Cardiac septum (tissue), 1 donor: ENCODE data around the gene ITPRIP. TPM values are rescaled to one million over a fixed set of nuclear protein-coding genes. Genes with fewer than 3 reads are reported as not detected.

Experiments
- DNase-seq: peaks from one replicate; pipeline ENCODE4 v3.0.0-alpha.2; 2020; ENCODE audit warnings: low spot score
- intact Hi-C: fragments of 100-400 bp; cut with DNase I; formaldehyde crosslinking; loops from one replicate; pipeline ENCODE4 v1.14.0; 2022
- total RNA-seq: library from RNA; stranded (reverse); fragmentation: NEBNext Ultra II Directional; extraction: Animal tissue kit (Norgen Biotek cat#: 25700); gene quantifications from one replicate; pipeline ENCODE4 v1.2.1, GENCODE V29; 2021
- donor health status: DM: no; HTN: no; CAD: no.

ITPRIP gene
- total RNA-seq, 1 donor from 2014 or later, result 25.4 TPM

DNA sequence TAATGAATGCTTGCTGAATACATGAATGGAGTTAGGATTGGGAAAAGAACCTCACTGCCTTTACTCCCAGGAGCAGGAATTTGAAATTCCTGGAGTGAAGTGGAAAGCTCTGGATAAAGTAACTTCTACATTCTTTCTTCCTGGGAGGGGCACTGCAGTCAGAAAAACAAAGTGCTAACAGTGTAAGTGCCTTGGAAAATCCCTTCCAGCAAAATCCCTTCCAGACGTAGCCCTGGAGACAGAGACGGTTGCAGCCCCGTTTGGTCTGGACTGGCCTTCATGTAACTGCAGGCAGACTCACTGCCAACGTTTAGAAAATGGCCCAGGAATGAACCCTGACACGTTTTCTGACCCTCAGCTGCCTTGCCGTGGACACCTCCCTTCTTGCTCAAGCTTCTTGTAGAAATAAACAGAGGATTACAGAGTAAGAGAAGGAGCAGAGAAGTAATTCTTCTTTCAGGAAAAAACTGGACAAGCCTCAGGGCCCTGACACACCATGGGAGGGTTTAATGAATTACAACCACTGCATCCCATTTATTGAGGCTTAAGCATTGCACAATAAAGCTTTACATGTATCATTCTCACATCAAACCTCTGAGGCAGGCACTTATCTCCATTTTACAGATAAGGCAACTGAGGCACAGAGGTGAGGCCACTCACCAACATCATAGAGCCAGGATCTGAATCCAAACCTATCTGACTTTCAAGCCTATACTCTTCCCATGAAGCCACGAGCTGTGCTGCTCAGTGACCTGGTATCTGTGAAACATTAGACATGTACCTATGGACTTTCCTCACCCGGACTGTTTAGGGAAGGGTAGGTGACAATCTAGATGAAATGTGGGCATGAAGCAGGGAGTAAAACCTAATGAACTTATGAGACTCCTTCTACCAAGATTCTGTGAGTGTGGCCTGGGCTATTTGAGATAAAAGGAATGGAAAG, 7.8 kb downstream of the ITPRIP start:
- intact Hi-C loops, result loop anchor here (10.0 kb wide), 1 partner anchor 416 kb away; the partner anchor contains the start of gene STN1
- DNase-seq, result no peak

DNA sequence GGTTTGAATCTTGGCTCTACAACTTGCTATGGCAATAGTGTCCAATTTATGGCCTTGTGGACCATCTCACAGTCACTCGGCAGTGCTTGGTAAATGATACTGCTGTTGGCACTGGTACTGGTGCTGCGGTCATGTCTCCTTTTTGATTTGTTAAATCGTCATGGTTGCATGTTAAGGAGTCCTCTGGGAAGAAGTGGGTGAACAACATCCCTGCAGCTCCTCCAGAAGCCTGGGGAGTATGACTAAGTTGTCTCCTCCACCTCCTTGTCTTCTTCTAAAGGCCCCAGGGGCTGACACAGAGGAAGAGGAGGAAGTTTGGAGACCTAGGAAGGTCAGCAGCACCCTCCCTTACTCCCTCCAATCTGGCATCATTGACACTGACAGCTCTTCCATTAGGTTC, 8.5 kb downstream of the ITPRIP start:
- intact Hi-C loops, result loop anchor here (10.0 kb wide), 1 partner anchor 415 kb away; the partner anchor contains the start of gene STN1
- DNase-seq, result no peak

DNA sequence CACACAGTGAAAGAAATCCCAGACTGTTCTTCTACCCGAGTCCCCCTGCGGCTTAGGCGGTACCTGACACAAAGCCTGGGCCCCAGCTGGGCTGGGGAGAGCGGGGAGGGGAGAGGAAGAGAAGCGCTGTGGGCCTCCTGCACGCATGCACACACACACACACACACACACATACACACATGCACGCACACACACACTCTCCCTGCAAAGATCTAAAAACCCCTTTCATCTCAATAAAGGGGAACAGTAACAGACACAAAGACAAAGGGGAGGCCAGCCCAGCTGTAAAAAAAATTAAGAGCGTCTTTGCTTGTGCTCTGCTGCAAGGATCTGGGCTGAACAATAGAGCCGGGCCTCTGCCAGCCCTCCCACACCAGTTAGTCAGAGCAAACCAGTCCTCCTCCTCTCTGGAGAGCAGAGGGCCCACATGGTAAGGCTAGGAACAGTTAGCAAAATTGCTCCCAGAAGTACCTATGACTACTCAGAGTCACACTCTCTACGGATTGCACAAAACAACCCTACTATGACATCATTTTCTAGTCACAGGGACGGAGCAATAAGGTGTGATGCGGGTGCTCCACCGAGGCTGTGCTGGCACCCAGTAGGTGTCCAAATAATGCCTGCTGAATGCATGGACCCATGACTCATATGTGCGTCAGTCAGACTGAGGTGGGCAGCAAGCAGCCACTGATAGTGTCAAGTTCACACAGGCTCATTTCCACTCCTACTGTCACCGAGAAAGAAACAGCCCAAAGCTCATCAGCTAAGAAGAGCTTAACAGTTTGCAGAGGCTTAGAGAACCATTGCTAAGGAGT, 9.2 kb downstream of the ITPRIP start:
- intact Hi-C loops, result no loop called here
- DNase-seq, result peak; percentile 83

DNA sequence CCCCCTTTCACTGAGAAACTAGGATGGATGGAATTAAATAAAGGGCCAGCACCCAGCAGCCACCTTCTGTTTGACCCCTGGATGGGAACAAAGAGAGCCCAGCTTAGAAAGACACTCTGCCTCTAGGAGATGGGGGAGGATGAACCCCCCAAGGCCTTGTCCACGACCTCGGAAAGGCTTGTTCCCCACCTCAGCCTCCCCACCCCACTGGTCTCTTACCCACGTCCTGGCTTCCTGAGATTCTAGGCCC, 9.7 kb downstream of the ITPRIP start:
- intact Hi-C loops, result no loop called here
- no peak for DNase-seq

DNA sequence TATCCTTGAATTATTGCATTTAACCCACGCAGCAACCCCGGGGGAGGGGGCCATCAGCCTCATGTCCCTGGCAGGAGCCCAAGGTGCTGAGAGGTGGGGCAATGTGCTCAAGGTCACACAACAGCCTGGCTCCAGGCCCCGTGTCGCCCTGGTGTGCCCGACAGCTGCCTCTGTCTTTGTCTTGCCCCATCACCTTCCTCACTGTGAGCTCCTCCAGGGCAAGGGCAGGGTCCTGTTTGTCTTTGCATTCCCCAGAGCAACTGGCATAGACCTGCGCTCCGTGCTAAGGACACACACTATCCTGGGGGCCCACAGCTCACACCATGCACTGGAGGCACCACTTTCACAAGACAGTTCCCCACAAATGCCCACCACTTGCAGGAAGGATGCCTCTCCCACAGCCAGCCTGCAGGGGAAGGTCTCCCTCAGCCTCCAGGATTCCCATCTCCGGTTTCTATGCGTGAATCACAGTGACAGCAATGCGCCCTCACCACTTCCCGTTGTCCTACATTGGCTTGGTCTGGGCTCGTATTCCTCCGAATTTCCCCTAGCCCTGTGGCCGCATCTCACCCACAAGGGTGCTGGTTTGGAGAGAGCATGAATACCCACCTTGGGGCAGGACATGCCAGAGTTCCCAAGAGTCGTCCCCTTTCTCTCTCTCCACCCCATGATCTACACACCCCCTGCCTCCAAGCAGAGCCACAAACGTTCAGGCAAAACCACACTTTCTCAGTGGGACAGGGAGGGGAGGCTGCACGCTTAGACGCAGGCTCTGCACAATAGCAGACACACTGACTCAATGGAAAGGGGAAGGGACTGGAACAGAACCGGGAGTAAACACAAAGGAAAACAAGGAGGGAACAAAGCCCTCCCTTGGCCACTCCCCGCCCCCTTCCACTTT, 10.3 kb downstream of the ITPRIP start:
- intact Hi-C loops, result no loop called here
- DNase-seq, result peak; percentile 82

DNA sequence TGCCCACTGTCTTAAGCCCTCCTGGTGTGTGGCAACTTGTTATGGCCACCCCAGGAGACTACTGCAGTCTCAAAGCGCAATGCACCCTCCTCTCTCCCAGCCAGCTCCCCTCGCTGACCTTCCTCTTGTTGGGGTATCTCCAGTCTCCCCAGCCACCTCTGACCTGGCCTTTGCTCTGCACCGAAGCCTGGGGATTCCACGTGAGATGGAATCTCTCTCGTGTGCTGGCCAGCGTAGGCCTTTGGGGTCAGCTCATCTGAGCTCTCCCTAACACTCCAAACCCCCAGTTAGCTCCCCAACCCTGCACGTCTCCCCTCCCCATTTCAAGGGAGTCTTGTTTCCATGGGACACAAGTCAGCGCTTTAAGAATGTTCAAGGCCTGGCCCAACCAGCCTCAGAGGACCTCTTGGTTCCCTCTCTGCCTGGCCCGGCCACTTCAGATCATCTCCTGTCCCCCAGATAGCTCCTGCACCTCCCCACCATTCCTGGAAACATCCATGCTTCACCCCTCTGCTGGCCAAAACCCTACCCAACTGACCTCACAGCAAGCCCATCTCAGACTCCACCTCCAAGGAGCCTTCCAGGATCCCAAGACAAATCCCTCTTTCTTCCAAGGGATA, 11.2 kb downstream of the ITPRIP start:
- DNase-seq, result peak; percentile 59

DNA sequence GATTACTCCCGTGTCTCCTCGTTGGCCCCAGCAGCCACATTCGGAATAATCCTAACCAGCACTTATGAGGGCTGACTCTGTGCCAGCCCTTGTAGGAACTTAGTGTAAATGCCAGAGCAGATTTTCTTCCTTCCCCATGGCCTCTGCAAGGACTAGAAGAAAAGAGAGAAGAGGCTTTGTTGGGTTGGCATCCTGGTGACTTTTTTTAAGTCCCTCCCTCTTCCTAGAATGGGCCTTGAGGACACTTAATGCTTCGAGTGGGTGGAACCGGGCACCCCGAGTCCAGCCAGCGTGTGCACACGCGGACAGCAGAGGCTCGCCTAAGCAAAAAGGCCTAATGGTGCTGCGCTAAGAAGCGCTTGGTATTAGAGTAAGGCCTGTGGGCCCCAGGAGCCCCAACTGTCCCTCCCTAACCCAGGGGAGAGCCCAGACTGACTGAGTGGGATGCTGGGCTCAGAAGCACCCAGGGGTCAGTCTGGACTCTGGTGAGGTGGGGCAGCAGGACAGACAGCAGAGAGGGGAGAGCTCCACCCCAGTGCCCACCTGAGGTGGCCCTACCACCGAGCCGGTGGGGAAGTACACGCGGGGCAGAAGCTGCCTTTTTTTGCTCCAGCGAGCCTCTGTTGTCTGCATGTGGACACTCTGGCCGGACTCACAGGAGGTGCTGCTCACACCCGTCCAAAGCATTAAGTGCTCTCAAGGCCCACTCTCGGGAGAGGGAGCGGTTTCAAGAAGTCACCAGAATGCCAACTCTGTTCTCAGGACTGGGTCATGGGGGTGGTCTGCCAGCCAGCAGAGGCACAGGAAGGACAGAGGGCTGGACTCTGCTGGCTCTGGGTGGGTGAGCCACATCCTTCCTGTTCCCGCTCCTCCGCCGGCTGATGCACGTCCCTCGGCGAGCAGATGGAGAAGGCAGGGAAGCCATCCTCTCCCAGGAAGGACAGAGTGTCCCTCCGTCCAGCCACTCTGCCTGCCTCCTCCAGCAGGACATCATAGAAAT, 12.5 kb downstream of the ITPRIP start:
- DNase-seq, result no peak
- intact Hi-C loops, result no loop called here

More for the DNA sequence above, 11.2 kb downstream of the ITPRIP start:
- intact Hi-C loops, result no loop called here

DNA sequence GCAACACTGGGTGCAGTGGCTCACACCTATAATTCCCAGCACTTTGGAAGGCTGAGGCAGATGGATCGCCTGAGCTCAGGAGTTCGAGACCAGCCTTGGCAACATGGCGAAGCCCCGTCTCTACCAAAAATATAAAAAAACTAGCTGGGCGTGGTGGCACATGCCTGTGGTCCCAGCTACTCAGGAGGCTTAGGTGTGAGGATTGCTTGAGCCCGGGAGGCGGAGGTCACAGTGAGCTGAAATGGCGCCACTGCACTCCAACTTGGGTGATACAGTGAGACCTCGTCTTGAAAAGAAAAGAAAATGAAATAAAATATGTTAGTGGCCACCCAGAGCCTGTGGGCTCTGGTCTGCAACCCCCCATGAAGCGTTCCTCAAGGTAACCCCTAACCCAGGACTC, 13.3 kb downstream of the ITPRIP start:
- DNase-seq, result no peak

DNA sequence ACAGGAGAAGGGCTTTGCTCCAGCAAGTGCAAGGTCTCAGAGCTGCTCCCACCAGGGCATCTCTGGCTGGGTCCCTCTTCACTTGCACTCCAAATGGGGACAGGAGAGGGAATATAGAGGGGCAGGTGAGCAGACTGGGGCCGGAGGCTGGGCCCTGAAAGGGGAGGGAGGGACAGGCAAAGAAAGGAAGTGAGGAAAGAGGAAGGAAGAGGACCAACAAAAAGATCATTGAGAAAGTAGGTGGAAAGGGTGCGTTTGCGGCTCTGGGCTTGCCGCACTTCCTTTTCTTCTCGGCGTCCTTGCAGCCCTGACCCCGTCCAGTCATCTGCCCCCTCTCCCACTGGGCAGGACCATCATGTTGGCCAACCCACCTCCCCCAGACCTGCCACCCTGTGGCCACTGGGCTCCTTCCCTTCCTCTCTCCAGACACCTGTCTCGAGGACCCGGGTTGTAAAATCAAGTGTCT, 14.0 kb downstream of the ITPRIP start:
- DNase-seq, result peak; percentile 92
- intact Hi-C loops, result no loop called here

More for the DNA sequence above, 13.3 kb downstream of the ITPRIP start:
- intact Hi-C loops, result no loop called here

DNA sequence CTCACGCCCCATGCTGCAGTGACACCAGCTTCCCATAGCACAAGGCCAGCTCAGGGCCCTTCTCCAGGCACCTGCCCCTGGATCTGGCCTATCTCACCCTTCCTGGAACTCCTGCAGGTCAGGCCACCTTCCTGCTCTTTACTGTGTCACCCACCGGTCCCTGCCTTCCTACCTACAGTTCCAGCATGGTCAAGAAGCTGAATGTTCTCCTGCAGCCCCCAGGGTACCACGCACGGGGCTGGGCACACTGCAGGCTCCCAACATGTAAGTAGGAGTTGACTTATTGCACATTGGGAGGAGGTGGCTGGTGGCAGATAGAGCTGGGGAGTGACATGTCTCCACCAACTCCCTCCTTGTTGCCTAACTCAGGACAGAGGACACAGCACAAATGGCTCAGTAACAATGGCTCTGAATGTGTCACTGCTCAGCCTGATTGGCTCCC, 14.5 kb downstream of the ITPRIP start:
- intact Hi-C loops, result no loop called here
- peak; percentile 63 for DNase-seq

DNA sequence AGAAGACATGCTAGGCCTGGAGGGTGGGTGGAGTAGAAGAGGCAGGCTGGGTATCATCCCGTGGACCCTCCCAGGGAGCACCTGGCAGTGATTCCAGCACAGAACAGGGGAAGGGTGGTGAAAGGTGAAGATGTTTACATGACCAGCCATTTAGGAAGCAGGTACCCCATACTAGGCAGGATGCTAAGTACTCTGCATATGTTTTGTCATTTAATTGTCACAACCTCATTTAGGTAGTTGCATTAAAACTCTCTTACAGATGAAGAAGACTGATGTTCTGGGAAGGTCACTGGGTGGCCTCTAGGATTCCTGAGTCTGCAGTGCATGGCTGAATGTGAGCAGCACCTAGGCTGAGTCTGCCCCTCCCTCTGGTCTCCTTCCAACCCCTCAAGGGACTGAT, 15.2 kb downstream of the ITPRIP start:
- intact Hi-C loops, result no loop called here

DNA sequence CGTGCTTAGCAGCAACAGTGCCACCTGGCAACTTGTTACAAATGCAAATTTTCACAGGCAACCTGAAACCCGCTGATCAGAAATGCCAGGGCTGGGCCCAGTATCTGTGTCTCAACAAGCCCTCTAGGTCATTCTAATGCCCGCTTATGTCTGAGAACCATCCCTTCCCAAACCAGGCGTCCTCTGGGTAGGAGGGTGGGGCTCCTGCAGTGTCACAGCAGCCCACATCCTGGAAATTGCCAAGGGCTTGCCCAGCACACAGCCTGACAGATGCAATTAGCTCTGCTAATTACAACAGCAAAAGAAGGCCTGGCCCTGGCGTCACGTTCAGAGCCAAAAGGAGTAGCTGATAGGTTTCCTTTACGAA, 15.9 kb downstream of the ITPRIP start:
- peak; percentile 82 for DNase-seq
- intact Hi-C loops, result no loop called here

More for the DNA sequence above, 15.2 kb downstream of the ITPRIP start:
- peak; percentile 20 for DNase-seq

DNA sequence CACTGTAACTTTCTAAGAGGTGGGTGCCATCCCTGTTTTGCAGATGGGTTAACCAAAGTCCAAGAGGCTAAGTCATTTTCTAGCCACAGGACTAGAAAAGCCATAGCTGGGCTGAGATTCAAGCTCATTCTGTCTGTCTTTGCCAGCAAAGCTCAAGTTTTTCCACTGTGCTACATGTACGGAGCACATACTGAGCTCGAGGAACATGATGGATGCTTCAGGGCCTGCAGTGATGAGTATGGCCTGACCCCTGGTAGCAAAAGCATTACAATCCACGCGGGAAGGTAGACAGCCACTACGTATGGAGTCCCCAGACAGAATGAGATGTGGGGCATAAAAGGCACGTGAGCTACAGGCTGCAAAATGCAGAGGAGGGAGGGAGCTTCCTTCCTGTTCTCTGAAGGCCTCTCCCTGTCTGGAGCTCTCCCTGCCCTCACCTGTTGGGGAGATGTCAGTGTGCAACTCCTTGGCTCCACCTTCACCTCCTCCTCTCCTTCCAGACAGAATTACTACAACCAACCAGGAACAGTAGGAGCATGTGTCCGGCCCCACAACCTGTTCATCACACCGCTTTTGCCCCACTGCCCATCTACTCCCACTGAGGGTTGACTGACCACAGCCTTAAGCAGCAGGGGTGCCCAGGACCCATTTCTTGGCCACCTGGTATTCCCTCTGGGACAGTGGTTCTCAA, 16.4 kb downstream of the ITPRIP start:
- intact Hi-C loops, result no loop called here
- DNase-seq, result peak; percentile 66

DNA sequence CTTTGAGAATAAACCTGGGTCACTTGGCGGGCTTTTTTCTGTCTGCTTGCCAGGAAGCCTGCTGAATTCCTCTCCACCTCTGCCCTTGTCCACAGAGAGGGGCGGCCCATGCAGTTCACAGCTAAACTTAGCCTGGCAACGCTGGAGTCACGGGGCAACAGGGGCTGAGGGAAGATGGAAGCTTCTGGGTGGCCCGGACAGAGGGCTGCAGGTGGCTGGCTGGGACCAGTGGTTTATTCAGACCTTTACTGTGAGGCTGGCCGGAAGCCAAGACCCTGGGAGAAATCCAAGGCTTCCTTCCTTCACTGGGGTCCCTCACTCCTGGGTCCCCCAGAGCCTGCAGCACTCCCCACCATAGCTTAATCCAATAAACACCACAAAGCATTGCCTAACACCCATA, 17.0 kb downstream of the ITPRIP start:
- intact Hi-C loops, result no loop called here
- peak; percentile 91 for DNase-seq

DNA sequence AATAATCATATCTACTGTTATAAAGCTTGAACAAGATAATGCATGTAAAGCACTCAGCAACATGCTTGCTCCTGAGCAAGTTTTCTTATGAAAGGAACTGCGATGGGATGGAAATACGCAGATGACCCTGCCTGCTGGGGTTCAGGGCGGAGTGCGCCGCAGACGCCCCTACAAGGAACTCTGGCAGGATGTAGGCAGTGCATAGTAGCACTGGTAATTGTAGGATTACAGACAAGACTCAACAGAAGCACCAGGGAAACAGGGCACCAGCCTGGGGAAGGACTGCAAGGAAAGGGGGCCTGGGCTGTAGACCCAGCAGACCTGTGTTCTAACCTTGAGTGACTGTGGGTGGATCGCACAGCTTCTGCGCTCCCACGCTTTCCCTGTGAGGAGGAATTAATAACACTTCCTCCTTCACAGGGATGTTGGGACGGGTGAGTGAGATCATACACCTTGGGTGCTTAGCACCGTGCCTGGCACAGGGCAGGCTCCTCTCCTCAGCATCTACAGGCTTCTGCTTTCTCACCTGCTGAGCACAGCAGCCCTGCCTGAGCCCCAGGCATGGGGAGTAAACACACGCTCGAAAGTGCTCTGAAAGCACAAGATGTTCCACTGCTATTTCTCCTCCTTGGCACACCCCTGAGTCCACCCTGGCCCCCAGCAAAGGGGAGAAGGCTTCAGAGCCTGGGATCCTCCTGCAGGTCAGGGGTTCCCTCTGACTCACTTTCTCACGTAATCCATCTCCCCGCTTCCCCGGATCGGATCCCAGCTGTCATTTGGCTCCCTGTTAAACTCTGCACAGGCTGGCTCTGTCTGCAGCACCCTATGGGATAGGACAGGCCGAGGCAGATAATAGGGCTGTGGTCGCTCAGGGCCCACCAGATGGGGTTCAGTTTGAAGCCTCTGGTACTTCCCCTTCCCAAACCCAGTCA, 19.2 kb downstream of the ITPRIP start:
- peak; percentile 76 for DNase-seq
- intact Hi-C loops, result no loop called here

DNA sequence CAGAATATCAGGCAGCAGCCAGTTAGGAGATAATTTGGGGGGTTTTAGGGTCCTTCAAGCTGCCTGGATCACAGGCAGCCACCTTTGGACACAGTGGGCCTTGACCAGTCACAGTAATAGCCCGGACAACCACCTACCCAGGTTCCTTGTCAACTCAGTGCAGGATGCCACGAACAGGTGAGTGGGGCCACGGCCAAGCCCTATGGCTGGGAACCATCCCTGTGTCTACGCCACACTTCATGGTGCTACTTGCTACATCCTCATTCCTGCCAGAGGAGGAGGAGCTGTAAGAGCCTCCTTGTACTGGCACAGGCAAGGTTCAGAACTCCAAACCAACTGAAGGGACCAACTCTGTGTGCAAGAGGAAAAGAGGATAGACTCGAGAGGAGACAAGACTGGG, 19.9 kb downstream of the ITPRIP start:
- peak; percentile 43 for DNase-seq
- intact Hi-C loops, result no loop called here
